ENCODE data around the gene TRIM47.
A peak's percentile ranks its signal among the peaks of the same experiment; 100 is the strongest.
"Not testable (repeated sequence)": the region's sequence is repeated elsewhere in the genome, so short reads cannot be mapped to it uniquely, and the experiment has no call there.

Gene TRIM47

GRCh38 chr17:75859358-75859757 is 19.0 kb downstream of the TRIM47 start:
- not testable (repeated sequence) for H3K9me3 Mint-ChIP-seq, H3K4me3 Mint-ChIP-seq, H3K36me3 Mint-ChIP-seq, DNase-seq, H3K27me3 Mint-ChIP-seq
- CTCF ChIA-PET: interaction anchor here (1.0 to 10.6 kb wide), 5 partner anchors 13 to 106 kb away, joined by 3 to 103 read pairs (median 30); partner anchors contain the start of genes TRIM47, TRIM65 and UNC13D
- peak overlapping the region; percentile 88 for H3K27ac Mint-ChIP-seq
- H3K4me1 Mint-ChIP-seq: peaks cover 42% of the 10 kb centered on the region

DNA sequence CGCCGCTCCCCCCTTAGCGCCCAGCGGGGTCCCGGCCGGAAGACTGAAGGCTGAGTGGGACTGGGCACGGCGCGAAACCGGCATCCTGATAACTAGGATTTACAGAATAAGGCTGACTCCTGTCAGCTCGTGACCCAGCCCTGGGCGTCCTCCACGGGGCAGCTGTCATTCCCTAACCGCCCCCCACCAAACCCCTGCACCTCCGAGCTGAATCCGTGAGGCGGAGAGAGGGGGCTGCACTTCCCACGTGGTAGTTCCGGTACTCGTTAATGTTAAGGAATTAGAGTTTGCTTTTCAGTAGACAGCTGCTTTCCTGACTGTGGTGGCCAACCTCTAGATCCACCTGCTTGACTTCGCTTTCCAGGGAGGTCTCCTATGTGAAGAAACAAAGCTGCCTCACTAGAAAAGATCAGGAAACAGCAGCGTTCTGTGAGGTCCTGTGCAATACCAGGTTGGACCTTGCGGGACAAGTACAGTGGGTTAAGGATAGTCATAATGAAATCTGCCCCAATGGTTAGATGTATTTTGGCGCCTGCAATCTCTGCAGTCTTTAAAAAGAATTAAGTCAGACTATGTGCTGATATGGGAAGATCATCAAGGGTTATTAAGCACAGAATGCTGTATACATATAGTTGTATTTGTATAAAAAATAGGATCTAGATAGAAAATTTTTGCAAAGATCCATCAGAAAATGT is 22.2 kb downstream of the TRIM47 start:
- peaks cover 11% of the 10 kb centered on the region for H3K36me3 Mint-ChIP-seq
- H3K27ac Mint-ChIP-seq: peak overlapping the region; percentile 91
- DNase-seq: no peak

GRCh38 chr17:75855310-75856061 is 22.9 kb downstream of the TRIM47 start, which contains the start of gene WBP2:
Gene WBP2, minus strand, starts transcription at chr17:75855335. Its CDS starts 38 bp downstream, at chr17:75855297.
- peak; percentile 99 for DNase-seq
- Mint-ChIP-seq H3K4me1 (peaks cover 43% of the 10 kb centered on the region), H3K9me3 (no peaks in the 10 kb centered on the region), H3K27me3 (no peaks in the 10 kb centered on the region), H3K27ac (peak within 1 kb of the TSS; percentile 91), H3K4me3 (no peak within 1 kb of the TSS), H3K36me3 (peaks cover 15% of the 10 kb centered on the region)
- CTCF ChIA-PET: interaction anchor here (0.7 to 10.6 kb wide), 7 partner anchors 9 to 105 kb away, joined by 3 to 103 read pairs (median 7); partner anchors contain the start of genes TRIM47, TRIM65 and UNC13D

More for the DNA sequence above, 22.2 kb downstream of the TRIM47 start:
- Mint-ChIP-seq H3K27me3 (no peaks in the 10 kb centered on the region), H3K9me3 (no peaks in the 10 kb centered on the region), H3K4me3 (no peak overlapping the region), H3K4me1 (peaks cover 45% of the 10 kb centered on the region)
- CTCF ChIA-PET: interaction anchor here (0.7 to 10.6 kb wide), 5 partner anchors 11 to 41 kb away, joined by 3 to 103 read pairs (median 11); partner anchors contain the start of genes TRIM47, TRIM65 and UNC13D

DNA sequence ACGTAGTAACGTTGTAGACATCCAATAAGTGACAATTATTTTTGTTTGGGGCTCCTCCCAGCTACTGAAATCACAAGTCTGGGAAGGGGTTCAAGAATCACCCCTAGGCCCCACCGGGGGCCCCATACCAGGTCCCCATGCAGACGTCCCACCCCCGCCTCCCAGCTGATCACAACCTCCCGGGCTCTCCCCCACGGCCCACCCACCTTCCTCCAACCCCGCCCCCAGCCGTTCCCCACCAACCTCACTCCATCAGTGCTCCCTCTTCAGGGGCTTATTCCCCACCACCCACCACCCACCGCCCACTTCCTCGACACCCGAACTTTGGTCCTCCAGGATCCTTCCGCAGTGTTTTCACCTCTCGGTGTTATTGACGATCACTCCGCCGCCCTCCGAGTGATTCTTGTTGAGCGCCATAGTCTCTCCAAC is 23.5 kb downstream of the TRIM47 start:
- no peak for DNase-seq
- CTCF ChIA-PET: interaction anchor here (1.0 to 10.6 kb wide), 8 partner anchors 10 to 104 kb away, joined by 3 to 103 read pairs (median 6); partner anchors contain the start of genes TRIM47, TRIM65 and UNC13D
- H3K27me3 Mint-ChIP-seq: no peaks in the 10 kb centered on the region
- no peaks in the 10 kb centered on the region for H3K9me3 Mint-ChIP-seq
- H3K36me3 Mint-ChIP-seq: peaks cover 17% of the 10 kb centered on the region
- no peak overlapping the region for H3K27ac Mint-ChIP-seq
- H3K4me3 Mint-ChIP-seq: no peak overlapping the region
- peaks cover 43% of the 10 kb centered on the region for H3K4me1 Mint-ChIP-seq

DNA sequence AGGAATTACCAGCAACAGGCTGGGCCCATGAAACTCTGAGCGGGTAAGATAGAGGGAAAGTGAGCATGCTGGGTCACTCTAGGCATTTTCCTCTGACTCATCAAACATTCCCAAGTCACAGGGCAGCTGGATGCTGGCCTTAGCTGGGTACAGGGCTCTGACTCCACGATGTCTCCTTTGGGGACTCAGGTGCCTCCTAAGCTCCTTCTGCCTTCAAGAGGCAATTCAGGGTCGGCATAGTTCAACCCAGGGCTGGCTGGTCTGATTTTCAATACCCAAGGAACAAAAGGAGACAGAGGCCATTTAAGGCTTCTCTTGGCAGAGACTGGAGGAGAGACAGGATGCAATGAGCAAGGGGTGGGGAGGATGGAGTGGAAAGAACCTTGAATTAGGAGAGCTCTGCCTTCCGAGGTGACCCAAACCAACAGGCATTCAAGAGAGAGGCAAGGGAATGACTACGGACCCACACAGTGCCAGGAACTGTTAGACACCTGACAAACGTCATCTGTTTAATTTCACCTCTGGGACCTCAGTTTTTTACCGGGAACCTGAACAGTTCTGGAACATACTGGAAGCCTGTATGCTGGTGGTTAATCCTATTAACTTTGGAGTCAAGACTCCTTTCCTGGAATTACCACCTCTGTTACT is 24.2 kb downstream of the TRIM47 start:
- Mint-ChIP-seq H3K36me3 (peaks cover 23% of the 10 kb centered on the region), H3K4me1 (peaks cover 43% of the 10 kb centered on the region), H3K27me3 (no peaks in the 10 kb centered on the region), H3K27ac (no peak overlapping the region), H3K9me3 (no peaks in the 10 kb centered on the region), H3K4me3 (no peak overlapping the region)
- no peak for DNase-seq
- CTCF ChIA-PET: interaction anchor here (0.8 to 10.6 kb wide), 8 partner anchors 9 to 103 kb away, joined by 3 to 103 read pairs (median 4); partner anchors contain the start of genes TRIM47, TRIM65 and UNC13D

DNA sequence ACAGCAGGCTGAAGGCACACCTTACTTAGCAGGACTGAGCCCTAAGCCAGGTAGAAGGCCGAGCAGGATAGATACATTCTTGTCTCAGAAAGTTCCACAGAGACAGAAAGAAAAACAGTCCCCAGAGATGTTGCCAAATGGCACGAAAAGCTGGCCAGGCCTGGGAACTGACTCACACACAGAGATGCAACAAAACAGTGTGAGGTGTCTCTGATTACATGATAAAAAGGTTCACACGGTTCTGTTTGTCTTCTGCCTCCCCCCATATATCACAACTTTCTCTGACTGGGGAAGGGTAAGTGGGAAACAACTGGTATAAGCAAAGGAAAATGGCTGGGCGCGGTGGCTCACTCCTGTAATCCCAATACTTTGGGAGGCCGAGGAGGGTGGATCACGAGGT is 24.9 kb downstream of the TRIM47 start:
- H3K27me3 Mint-ChIP-seq: no peaks in the 10 kb centered on the region
- no peak for DNase-seq
- peak overlapping the region; percentile 55 for H3K27ac Mint-ChIP-seq
- peak overlapping the region; percentile 51 for H3K4me3 Mint-ChIP-seq
- H3K9me3 Mint-ChIP-seq: no peaks in the 10 kb centered on the region
- CTCF ChIA-PET: interaction anchor here (0.8 to 10.6 kb wide), 4 partner anchors 26 to 75 kb away, joined by 3 to 103 read pairs (median 4); partner anchors contain the start of genes TRIM47 and TRIM65
- H3K4me1 Mint-ChIP-seq: peaks cover 36% of the 10 kb centered on the region
- H3K36me3 Mint-ChIP-seq: peaks cover 26% of the 10 kb centered on the region

GRCh38 chr17:75851693-75851991 is 26.7 kb downstream of the TRIM47 start:
- H3K4me3 Mint-ChIP-seq, H3K27ac Mint-ChIP-seq, H3K9me3 Mint-ChIP-seq: not testable (repeated sequence)

GRCh38 chr17:75850928-75851692 is 27.3 kb downstream of the TRIM47 start:
- H3K27ac Mint-ChIP-seq: no peak overlapping the region
- H3K9me3 Mint-ChIP-seq: no peaks in the 10 kb centered on the region
- H3K4me3 Mint-ChIP-seq: no peak overlapping the region
- DNase-seq: no peak
- CTCF ChIA-PET: interaction anchor here (0.6 kb wide), 1 partner anchor 12 kb away, joined by 5 read pairs; no protein-coding TSS in a partner anchor
- H3K36me3 Mint-ChIP-seq: peaks cover 40% of the 10 kb centered on the region
- H3K4me1 Mint-ChIP-seq: peaks cover 29% of the 10 kb centered on the region
- no peaks in the 10 kb centered on the region for H3K27me3 Mint-ChIP-seq

More at GRCh38 chr17:75851693-75851991, 26.7 kb downstream of the TRIM47 start:
- Mint-ChIP-seq H3K4me1 (peaks cover 34% of the 10 kb centered on the region), H3K36me3 (peaks cover 40% of the 10 kb centered on the region)
- H3K27me3 Mint-ChIP-seq, DNase-seq: not testable (repeated sequence)
- CTCF ChIA-PET: interaction anchor here (0.6 kb wide), 1 partner anchor 12 kb away, joined by 5 read pairs; no protein-coding TSS in a partner anchor

GRCh38 chr17:75849724-75850123 is 28.7 kb downstream of the TRIM47 start:
- Mint-ChIP-seq H3K9me3 (no peaks in the 10 kb centered on the region), H3K27ac (no peak overlapping the region), H3K4me3 (no peak overlapping the region), H3K36me3 (peaks cover 49% of the 10 kb centered on the region), H3K4me1 (peaks cover 39% of the 10 kb centered on the region), H3K27me3 (no peaks in the 10 kb centered on the region)
- no peak for DNase-seq
- CTCF ChIA-PET: interaction anchor here (1.7 to 8.0 kb wide), 7 partner anchors 12 to 87 kb away, joined by 3 to 74 read pairs (median 10); partner anchors contain the start of gene GALK1

GRCh38 chr17:75849279-75849646 is 29.1 kb downstream of the TRIM47 start:
- no peak for DNase-seq
- Mint-ChIP-seq H3K9me3 (no peaks in the 10 kb centered on the region), H3K27ac (no peak overlapping the region), H3K4me1 (peaks cover 35% of the 10 kb centered on the region), H3K36me3 (peaks cover 49% of the 10 kb centered on the region), H3K27me3 (no peaks in the 10 kb centered on the region), H3K4me3 (no peak overlapping the region)
- CTCF ChIA-PET: interaction anchor here (0.6 to 8.0 kb wide), 9 partner anchors 12 to 87 kb away, joined by 3 to 74 read pairs (median 9); partner anchors contain the start of gene GALK1

- Mint-ChIP-seq H3K27ac (peak overlapping the region; percentile 45), H3K4me3 (no peak overlapping the region), H3K9me3 (no peaks in the 10 kb centered on the region), H3K4me1 (peaks cover 34% of the 10 kb centered on the region), H3K36me3 (peaks cover 51% of the 10 kb centered on the region), H3K27me3 (no peaks in the 10 kb centered on the region)
- CTCF ChIA-PET: interaction anchor here (0.6 to 8.0 kb wide), 20 partner anchors 13 to 95 kb away, joined by 3 to 74 read pairs (median 4); partner anchors contain the start of genes GALK1 and TRIM65
- DNase-seq: peak; percentile 89
These were observed 29.7 kb downstream of the TRIM47 start for GRCh38 chr17:75848523-75849278.

All from activated naive CD4-positive, alpha-beta T cell treated with anti-CD3 and anti-CD28 coated beads, Interleukin-2, amount 10 ng/mL, durations not matched to agents 7 days and 5 days (primary cell).